ENCODE data around the gene UNC80. TPM values are rescaled to one million over a fixed set of nuclear protein-coding genes. Genes with fewer than 3 reads are reported as not detected.

Gene UNC80
- polyA plus RNA-seq, 1 experiment = not detected

GRCh38 chr2:209766613-209767012, 5.0 kb upstream of the UNC80 start:
- ChIA-PET CTCF (interaction anchor here (0.7 kb wide), 1 partner anchor 429 kb away, joined by 3 read pairs; no protein-coding TSS in a partner anchor), POLR2A (no interaction called here)
- Histone ChIP-seq H3K27me3 (ENCODE audit: control insufficient read depth, insufficient read depth, low read length) (no peaks in the 10 kb centered on the region), H3K27ac (ENCODE audit: low read depth, low read length) (no peak overlapping the region), H3K4me3 (ENCODE audit: low read depth, low read length) (no peak overlapping the region), H3K9me3 (ENCODE audit: control insufficient read depth, insufficient read depth, low read length) (no peaks in the 10 kb centered on the region; the same call in 1 of the 2 replicates)
- no peak for TF ChIP-seq CTCF (IDR thresholded peaks at IDR 0.05; ENCODE audit: low read depth, low read length)
- DNase-seq (ENCODE audit: low read depth, low spot score) = no peak

- H3K27me3 ChIP-seq (ENCODE audit: control insufficient read depth, insufficient read depth, low read length) = no peaks in the 10 kb centered on the region
- TF ChIP-seq CTCF (IDR thresholded peaks at IDR 0.05; ENCODE audit: low read depth, low read length) = no peak
- ChIA-PET POLR2A (no interaction called here), CTCF (interaction anchor here (0.7 kb wide), 1 partner anchor 428 kb away, joined by 3 read pairs; no protein-coding TSS in a partner anchor)
- DNase-seq (ENCODE audit: low read depth, low spot score) = no peak
- H3K27ac ChIP-seq (ENCODE audit: low read depth, low read length) = no peak overlapping the region
- no peak overlapping the region for H3K4me3 ChIP-seq (ENCODE audit: low read depth, low read length)
- H3K9me3 ChIP-seq (ENCODE audit: control insufficient read depth, insufficient read depth, low read length) = no peaks in the 10 kb centered on the region; the same call in 1 of the 2 replicates
These were observed 4.3 kb upstream of the UNC80 start for GRCh38 chr2:209767316-209767715.

- H3K27me3 ChIP-seq (ENCODE audit: control insufficient read depth, insufficient read depth, low read length) = no peaks in the 10 kb centered on the region
- no peak for DNase-seq (ENCODE audit: low read depth, low spot score)
- CTCF ChIA-PET = no interaction called here
- POLR2A ChIA-PET = no interaction called here
- H3K4me3 ChIP-seq (ENCODE audit: low read depth, low read length) = no peak overlapping the region
- H3K27ac ChIP-seq (ENCODE audit: low read depth, low read length) = no peak overlapping the region
- TF ChIP-seq CTCF (IDR thresholded peaks at IDR 0.05; ENCODE audit: low read depth, low read length) = no peak
- no peaks in the 10 kb centered on the region; the same call in 1 of the 2 replicates for H3K9me3 ChIP-seq (ENCODE audit: control insufficient read depth, insufficient read depth, low read length)
These were observed 3.1 kb upstream of the UNC80 start for GRCh38 chr2:209768557-209768956.

GRCh38 chr2:209772290-209772685, 656 bp downstream of the UNC80 start:
- DNase-seq (ENCODE audit: low read depth, low spot score) = no peak
- CTCF ChIA-PET = no interaction called here
- Histone ChIP-seq H3K27ac (ENCODE audit: low read depth, low read length) (no peak overlapping the region), H3K4me3 (ENCODE audit: low read depth, low read length) (no peak overlapping the region), H3K9me3 (ENCODE audit: control insufficient read depth, insufficient read depth, low read length) (no peaks in the 10 kb centered on the region; the same call in 1 of the 2 replicates), H3K27me3 (ENCODE audit: control insufficient read depth, insufficient read depth, low read length) (no peaks in the 10 kb centered on the region)
- POLR2A ChIA-PET = no interaction called here
- TF ChIP-seq CTCF (IDR thresholded peaks at IDR 0.05; ENCODE audit: low read depth, low read length) = no peak

GRCh38 chr2:209773377-209773776, 1.7 kb downstream of the UNC80 start:
- Histone ChIP-seq H3K27ac (ENCODE audit: low read depth, low read length) (no peak overlapping the region), H3K9me3 (ENCODE audit: control insufficient read depth, insufficient read depth, low read length) (no peaks in the 10 kb centered on the region; the same call in 1 of the 2 replicates), H3K4me3 (ENCODE audit: low read depth, low read length) (no peak overlapping the region), H3K27me3 (ENCODE audit: control insufficient read depth, insufficient read depth, low read length) (no peaks in the 10 kb centered on the region)
- POLR2A ChIA-PET = no interaction called here
- TF ChIP-seq CTCF (IDR thresholded peaks at IDR 0.05; ENCODE audit: low read depth, low read length) = no peak
- CTCF ChIA-PET = no interaction called here
- no peak for DNase-seq (ENCODE audit: low read depth, low spot score)

Data from AG04450 (cell line).